Measurements from ENCODE around the gene TMEM218.

The TMEM218 gene

DNA sequence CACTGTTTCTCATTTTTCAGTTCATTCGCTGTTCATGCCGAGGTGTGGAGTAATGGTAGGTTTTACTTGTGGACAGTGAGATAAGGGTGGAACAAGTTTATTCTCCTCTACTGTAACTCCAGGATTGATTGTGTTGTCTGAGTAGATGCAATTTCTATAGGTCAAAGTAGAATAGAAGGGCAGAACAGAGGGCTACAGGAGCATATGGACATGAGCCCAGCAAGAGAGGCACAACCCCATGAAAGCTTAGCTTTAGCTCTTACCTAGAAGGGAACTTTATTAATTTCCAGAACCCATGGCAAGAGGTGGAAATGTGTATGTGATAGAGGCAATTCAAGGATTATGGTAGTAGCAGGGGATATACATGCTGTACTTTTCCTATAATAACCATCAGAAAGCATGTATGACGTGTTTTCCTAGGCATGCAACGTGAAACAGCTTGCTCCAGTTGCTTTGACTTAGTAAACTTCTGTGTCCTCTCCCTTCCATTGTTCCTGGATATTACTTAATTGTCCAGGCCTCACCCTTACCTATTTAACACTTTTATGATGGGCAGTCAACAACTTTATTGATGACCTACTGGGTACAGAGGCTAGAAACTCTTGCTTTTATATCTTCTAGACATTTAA lies 62.1 kb downstream of the TMEM218 start:
- no peak for DNase-seq
